CD4-positive, alpha-beta T cell treated with Interleukin-15 for 4 hours (primary cell): ENCODE measurements around the gene LYZL6.
A peak's percentile ranks its signal among the peaks of the same experiment; 100 is the strongest.
"Not testable (repeated sequence)": the region's sequence is repeated elsewhere in the genome, so short reads cannot be mapped to it uniquely, and the experiment has no call there.

Experiments
- DNase-seq: peaks from one replicate; pipeline ENCODE4 v3.0.0-alpha.2; 2020; ENCODE audit warnings: low spot score

The LYZL6 gene

DNA sequence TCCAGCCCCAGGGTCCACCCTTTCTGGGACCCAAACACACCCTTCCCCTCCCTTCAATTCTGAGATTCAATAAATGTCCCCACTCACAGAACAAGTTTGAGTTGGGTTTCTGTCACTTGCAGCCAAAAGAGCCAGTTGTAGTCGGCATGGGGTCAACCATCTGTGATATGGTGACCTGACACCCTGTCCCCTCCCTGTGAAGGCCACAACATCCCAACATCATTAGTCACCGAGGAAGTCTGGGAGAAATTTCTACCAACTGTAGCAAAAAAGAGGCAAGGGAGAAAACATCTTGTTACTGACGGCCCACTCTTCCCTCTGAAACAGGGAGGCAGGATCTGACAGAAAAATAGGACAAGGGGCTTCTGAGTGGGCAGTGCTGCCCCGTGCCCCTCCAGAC is 638 bp upstream of the LYZL6 start:
- DNase-seq = no peak

GRCh38 chr17:35942588-35943186 is 826 bp downstream of the LYZL6 start:
- no peak for DNase-seq

DNA sequence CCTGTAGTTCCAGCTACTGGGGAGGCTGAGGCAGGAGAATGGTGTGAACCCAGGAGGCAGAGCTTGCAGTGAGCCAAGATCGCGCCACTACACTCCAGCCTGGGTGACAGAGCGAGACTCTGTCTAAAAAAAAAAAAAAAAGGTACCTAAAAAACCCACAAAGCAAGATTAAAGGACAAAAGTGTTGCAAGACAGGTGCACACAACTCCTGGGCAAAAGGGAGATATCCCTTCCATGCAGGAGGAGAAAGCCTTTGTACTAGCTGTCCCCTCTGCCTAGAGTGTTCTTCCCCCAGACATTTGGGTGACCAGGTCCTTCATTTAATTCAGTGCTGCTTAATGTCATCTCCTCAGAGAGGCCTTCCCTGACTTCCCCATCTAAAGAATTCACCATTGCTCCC is 5.0 kb downstream of the LYZL6 start:
- DNase-seq = not testable (repeated sequence)

DNA sequence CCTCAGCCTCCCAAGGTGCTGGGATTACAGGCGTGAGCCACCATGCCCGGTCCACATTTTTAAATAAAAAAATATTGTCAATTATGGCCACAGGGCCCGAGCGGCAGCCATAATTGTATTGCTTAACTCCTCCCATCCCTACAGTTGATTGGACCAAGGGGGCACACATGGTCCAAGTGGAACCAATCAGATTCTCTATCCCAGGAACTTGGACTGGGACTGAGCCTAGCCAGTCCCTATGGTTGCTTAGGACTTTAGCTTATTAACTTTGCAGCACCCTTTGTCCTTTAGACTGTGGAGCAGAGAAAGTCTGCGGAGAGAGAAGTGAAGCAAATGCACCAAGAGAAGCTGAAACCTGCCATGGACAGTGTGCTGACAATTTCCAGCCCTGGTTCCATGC is 7.5 kb downstream of the LYZL6 start:
- DNase-seq = no peak

- no peak for DNase-seq
Observed at GRCh38 chr17:35934760-35935159, 8.8 kb downstream of the LYZL6 start.

DNA sequence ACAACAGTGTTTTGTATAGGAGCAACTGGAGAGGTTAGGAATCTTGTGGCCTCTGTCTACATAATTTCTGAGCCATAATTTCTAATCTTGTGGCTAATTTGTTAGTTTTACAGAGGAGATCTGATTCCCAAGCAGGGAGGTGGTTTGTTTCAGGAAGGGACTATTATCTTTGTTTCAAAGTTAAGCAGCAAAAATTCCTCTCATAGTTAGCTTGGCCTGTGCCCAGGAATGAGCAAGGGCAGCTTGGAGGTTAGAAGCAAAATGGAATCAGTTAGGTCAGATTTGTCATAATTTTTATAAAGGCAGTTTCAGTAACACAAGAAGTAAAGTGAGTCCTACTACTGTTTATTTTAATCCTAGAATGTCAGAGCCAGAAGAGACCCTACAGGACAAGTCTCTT is 10.9 kb downstream of the LYZL6 start:
- no peak for DNase-seq

GRCh38 chr17:35931794-35932425 is 11.6 kb downstream of the LYZL6 start:
- no peak for DNase-seq

- peak; percentile 78 for DNase-seq
Observed at GRCh38 chr17:35930211-35931065, 13.1 kb downstream of the LYZL6 start, which contains the start of gene RDM1. Gene RDM1 (minus strand): TSS chr17:35930773. CDS start chr17:35930727, 46 bp downstream.

- DNase-seq = no peak
Observed at GRCh38 chr17:35927714-35928113, 15.8 kb downstream of the LYZL6 start.

DNA sequence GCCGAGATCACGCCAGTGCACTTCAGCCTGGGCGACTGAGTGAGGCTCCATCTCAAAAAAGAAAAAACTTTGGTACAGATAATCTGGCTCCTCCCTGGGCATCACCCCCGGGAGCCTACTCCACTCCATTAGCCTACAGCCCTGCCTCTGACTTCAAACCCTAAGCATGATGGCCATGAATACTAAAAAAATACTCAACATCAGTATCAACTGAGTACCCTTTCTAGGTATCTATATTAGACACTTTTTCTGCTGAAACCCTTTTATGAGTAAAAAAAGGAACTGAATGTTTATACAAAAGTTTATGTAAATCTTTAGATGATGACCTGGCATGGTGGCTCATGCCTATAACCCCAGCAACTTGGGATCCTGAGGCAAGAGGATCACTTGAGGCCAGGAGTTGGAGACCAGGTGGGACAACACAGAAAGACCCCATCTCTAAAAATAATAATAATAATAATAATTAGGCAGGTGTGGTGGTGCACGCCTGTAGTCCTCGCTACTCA is 19.9 kb downstream of the LYZL6 start:
- DNase-seq = no peak

- no peak for DNase-seq
Observed at GRCh38 chr17:35920229-35920628, 23.3 kb downstream of the LYZL6 start.

DNA sequence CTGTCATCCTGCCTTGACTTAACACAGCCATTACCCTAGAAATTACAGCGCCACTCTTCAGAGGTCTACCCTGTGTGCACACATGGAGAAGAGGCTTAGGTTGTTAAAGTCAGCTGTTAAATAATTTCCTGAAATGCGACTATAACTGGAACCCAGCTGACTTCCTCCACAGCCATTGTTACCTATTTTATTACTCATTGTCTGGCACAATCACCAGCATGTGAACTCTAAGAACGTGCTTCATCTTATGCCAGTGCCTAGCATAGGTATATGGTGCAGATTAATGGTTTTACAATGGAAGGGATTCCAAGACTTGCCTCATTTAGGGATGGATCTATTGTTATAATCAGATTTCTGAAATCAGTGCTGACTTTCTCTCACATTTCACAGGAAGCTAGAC is 24.8 kb downstream of the LYZL6 start:
- no peak for DNase-seq

DNA sequence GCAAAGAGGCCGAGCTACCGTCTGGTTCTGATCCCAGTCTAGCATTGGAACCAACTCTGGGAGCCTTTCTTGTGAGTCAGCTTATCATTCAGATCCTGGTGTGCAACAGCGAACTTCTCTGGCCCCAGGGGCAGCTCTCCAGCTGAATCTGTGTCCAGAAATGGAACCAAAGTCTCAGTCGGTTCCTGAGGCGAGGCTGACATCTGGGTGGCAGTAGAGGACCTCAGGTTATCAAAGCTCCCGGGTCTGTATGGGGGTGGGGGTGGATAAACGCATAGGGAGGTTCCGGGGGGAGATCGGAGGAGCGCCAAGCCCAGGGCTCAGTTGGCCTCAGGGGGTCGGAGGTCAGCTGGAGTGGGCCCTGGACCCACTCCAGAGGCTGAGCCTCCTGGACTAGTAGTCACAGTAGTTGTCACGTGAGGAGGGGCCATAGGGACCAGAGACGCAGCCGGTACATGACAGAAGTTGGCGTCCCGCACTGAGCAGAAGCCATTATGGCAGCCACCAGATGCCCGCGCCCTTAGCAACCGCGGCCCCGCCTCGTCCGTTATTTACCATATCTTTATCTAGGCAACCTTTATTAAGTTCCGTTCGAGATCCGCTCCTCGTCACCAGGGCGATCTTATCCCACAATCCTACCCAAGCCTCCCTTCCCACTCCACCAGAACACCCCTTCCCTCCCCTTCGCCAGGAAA is 25.8 kb downstream of the LYZL6 start:
- no peak for DNase-seq

- no peak for DNase-seq
Observed at GRCh38 chr17:35915153-35915964, 28.2 kb downstream of the LYZL6 start.

DNA sequence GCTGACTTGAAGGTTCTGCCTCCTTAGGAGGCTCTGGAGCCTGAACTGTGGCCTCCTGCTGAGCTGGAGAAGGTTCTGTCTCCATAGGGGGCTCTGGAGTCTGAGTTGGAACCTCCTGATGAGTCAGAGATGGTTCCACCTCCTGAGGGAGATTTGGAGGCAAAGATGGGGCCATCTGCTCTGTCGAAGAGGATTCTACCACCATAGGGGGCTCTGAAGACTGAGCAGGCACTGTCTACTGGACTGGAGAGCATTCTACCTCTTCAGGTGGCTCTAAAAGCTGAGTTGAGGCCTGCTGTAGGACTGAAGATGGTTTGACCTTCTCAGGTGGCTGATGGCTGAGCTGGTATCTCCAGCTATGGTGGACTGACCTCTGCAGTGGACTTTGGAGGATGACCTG is 29.2 kb downstream of the LYZL6 start:
- no peak for DNase-seq

GRCh38 chr17:35913609-35914008 is 29.9 kb downstream of the LYZL6 start:
- DNase-seq = no peak

- no peak for DNase-seq
Observed at GRCh38 chr17:35912942-35913341, 30.6 kb downstream of the LYZL6 start.

DNA sequence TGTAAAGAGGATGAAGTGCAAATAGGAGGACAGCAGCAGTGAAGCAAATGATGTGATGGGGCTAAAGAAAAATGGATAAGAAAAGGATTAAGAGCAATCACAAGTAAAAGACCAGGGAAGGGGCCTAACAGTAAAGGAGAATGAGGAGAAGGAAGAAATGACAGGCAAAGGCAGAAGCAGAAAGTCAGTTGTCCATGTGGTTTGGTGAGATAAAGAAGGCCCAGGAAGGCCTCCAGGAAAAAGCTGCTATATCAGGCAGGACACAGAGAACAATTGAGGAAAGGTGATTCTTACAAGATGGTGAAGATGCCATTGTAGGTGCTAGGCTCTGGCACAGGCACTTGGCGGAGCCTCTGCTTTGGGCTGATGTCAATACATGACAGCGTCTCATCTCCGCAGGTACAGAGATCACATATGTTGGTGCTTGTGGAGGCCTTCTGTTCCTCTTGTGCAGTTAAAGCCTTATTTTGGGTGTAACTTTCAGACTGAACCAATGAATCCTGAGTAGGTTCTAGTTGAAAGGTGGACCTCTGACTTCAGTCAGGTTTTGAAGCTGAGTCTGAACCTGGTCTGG is 31.1 kb downstream of the LYZL6 start:
- DNase-seq = no peak

DNA sequence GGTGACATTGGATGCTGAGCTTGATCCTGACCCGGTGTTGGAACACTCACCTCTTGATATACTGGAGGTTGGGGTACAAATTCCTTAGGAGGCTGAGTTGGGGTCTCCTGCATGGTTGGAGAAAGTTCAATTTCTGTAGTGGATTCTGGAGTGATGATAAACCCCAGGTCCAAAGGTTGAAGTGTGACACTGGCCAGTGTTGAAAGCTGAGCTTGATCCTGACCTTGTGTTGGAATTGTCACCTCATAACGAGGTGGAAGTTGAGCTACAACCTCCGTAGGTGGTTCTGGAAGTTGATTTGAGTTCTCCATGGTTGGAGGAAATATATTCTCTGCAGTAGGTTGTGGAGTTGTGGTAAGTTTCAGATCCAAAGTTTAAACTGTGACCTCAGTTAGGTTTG is 34.1 kb downstream of the LYZL6 start:
- no peak for DNase-seq

GRCh38 chr17:35907691-35908090 is 35.8 kb downstream of the LYZL6 start:
- no peak for DNase-seq
